ACHN (cell line): ENCODE results near the gene ILDR1.
"Not testable (repeated sequence)": the region's sequence is repeated elsewhere in the genome, so short reads cannot be mapped to it uniquely, and the experiment has no call there.

Experiments used
- DNase-seq: peaks from one replicate; pipeline ENCODE4 v3.0.0-alpha.2; 2015
- in situ Hi-C: cut with HindIII; loops from 2 replicates; pipeline ENCODE4 v1.10.0; 2017; ENCODE audit warnings: low sequenced_read_pairs, low pct_ligation_motif_present, low pct_unique_long_range_greater_than_20kb

ILDR1 gene

GRCh38 chr3:121970047-121970446 is 52.0 kb downstream of the ILDR1 start:
- in situ Hi-C loops, result no loop called here
- no peak for DNase-seq

GRCh38 chr3:121969631-121970030 is 52.4 kb downstream of the ILDR1 start:
- DNase-seq, result no peak
- in situ Hi-C loops, result no loop called here

- in situ Hi-C loops, result no loop called here
- no peak for DNase-seq
These were observed 58.4 kb downstream of the ILDR1 start for GRCh38 chr3:121963608-121964007.

- no peak for DNase-seq
- in situ Hi-C loops, result no loop called here
These were observed 59.6 kb downstream of the ILDR1 start for GRCh38 chr3:121962443-121962842.

GRCh38 chr3:121961283-121961682 is 60.8 kb downstream of the ILDR1 start:
- in situ Hi-C loops, result no loop called here
- no peak for DNase-seq

GRCh38 chr3:121958801-121959200 is 63.2 kb downstream of the ILDR1 start:
- in situ Hi-C loops, result no loop called here
- DNase-seq, result no peak

- DNase-seq, result no peak
- in situ Hi-C loops, result no loop called here
These were observed 64.2 kb downstream of the ILDR1 start for GRCh38 chr3:121957674-121958415.

- in situ Hi-C loops, result no loop called here
- no peak for DNase-seq
These were observed 65.7 kb downstream of the ILDR1 start for GRCh38 chr3:121956363-121956762.

GRCh38 chr3:121951291-121951919 is 70.6 kb downstream of the ILDR1 start:
- in situ Hi-C loops, result no loop called here
- no peak for DNase-seq

- in situ Hi-C loops, result no loop called here
- no peak for DNase-seq
These were observed 73.4 kb downstream of the ILDR1 start for GRCh38 chr3:121948641-121949040.

- no peak for DNase-seq
- in situ Hi-C loops, result no loop called here
These were observed 78.6 kb downstream of the ILDR1 start for GRCh38 chr3:121943431-121943830.

- no peak for DNase-seq
- in situ Hi-C loops, result no loop called here
These were observed 79.8 kb downstream of the ILDR1 start for GRCh38 chr3:121942116-121942786.

GRCh38 chr3:121941592-121941991 is 80.5 kb downstream of the ILDR1 start:
- in situ Hi-C loops, result no loop called here
- no peak for DNase-seq

- in situ Hi-C loops, result not testable (repeated sequence)
These were observed 83.7 kb downstream of the ILDR1 start for GRCh38 chr3:121938141-121938855.

More at GRCh38 chr3:121938141-121938855, 83.7 kb downstream of the ILDR1 start:
- DNase-seq, result not testable (repeated sequence)
